Smooth muscle cell (in vitro differentiated cells): Measurements from ENCODE around the gene MYO15A. TPM values are rescaled to one million over a fixed set of nuclear protein-coding genes. Genes with fewer than 3 reads are reported as not detected.
A peak's percentile ranks its signal among the peaks of the same experiment; 100 is the strongest.

Experiments used
- DNase-seq: peaks from one replicate; lab custom pipeline; 2025; ENCODE audit not compliant: unreplicated experiment; lab: John Stamatoyannopoulos, UW
- H2AFZ ChIP-seq: fragments of 200-600 bp; sonication (generic); 2 replicates; pipeline ENCODE4 v1.6.0; 2016; ENCODE audit warnings: antibody characterized with exemption, low read depth, mild to moderate bottlenecking
- H3F3A ChIP-seq: fragments of 200-600 bp; sonication (generic); 2 replicates; pipeline ENCODE4 v1.6.0; 2017; ENCODE audit warnings: antibody characterized with exemption, low read depth
- H3K27ac ChIP-seq: fragments of 200-600 bp; sonication (generic); 2 replicates; pipeline ENCODE4 v1.5.1; 2016; ENCODE audit warnings: low read depth, mild to moderate bottlenecking
- H3K27me3 ChIP-seq: fragments of 200-600 bp; sonication (generic); 2 replicates; pipeline ENCODE4 v1.6.1; 2016; ENCODE audit warnings: low read depth, mild to moderate bottlenecking
- H3K36me3 ChIP-seq: fragments of 200-600 bp; sonication (generic); 2 replicates; pipeline ENCODE4 v1.5.1; 2016; ENCODE audit warnings: low read depth
- H3K4me1 ChIP-seq: fragments of 200-600 bp; sonication (generic); 2 replicates; pipeline ENCODE4 v1.5.1; 2016; ENCODE audit warnings: low read depth
- H3K4me2 ChIP-seq: fragments of 200-600 bp; sonication (generic); 2 replicates; pipeline ENCODE4 v1.6.0; 2016; ENCODE audit warnings: mild to moderate bottlenecking
- H3K4me3 ChIP-seq: fragments of 200-600 bp; sonication (generic); 2 replicates; pipeline ENCODE4 v1.5.1; 2016; ENCODE audit warnings: mild to moderate bottlenecking
- H3K79me2 ChIP-seq: fragments of 200-600 bp; sonication (generic); 2 replicates; pipeline ENCODE4 v1.6.0; 2016; ENCODE audit warnings: low read depth, mild to moderate bottlenecking
- H3K9ac ChIP-seq: fragments of 200-600 bp; sonication (generic); 2 replicates; pipeline ENCODE4 v1.6.0; 2016; ENCODE audit warnings: low read depth
- H3K9me3 ChIP-seq: fragments of 200-600 bp; sonication (generic); replicated peaks from 2 replicates; pipeline ENCODE4 v1.5.1; 2016; ENCODE audit warnings: low read depth
- H4K20me1 ChIP-seq: fragments of 200-600 bp; sonication (generic); 2 replicates; pipeline ENCODE4 v1.6.0; 2016; ENCODE audit warnings: low read depth
- CTCF ChIP-seq: fragments of 200-600 bp; sonication (generic); IDR thresholded peaks from 2 replicates; pipeline ENCODE4 v1.5.1; 2017; ENCODE audit warnings: borderline replicate concordance, mild to moderate bottlenecking, antibody characterized with exemption; ENCODE audit not compliant: insufficient read depth, poor library complexity, severe bottlenecking
- WGBS: methylation state at CpG from one replicate; pipeline ENCODE4 v1.1.7; 2016; ENCODE audit warnings: low lambda C conversion rate; 5-methylcytosine and 5-hydroxymethylcytosine counted together
- polyA plus RNA-seq: library from polyadenylated mRNA; unstranded; fragments of >200 nt; fragmentation: Nextera tagmentation; extraction: Ambion mirVana; gene quantifications from 2 replicates; pipeline ENCODE4 v1.2.1, GENCODE V29; 2016
- total RNA-seq: library from RNA; depleted of rRNA; stranded (reverse); fragments of >200 nt; gene quantifications from 2 replicates; pipeline ENCODE4 v1.2.3, GENCODE V29; 2014

The MYO15A gene
- total and polyA plus RNA-seq, 2 experiments from 2014 or later, result 2.0 to 3.6 TPM

- peaks cover 11% of the 10 kb centered on the region for H3K79me2 ChIP-seq
- peaks cover 22% of the 10 kb centered on the region for H3K4me1 ChIP-seq
- H3K27ac ChIP-seq, result peak overlapping the region; percentile 63
- no peak overlapping the region for H3K9ac ChIP-seq
- H3F3A ChIP-seq, result peaks cover 5% of the 10 kb centered on the region
- TF ChIP-seq CTCF, result no peak
- no peaks in the 10 kb centered on the region for H3K9me3 ChIP-seq
- H2AFZ ChIP-seq, result no peak overlapping the region
- H4K20me1 ChIP-seq, result peaks cover 7% of the 10 kb centered on the region
- peak overlapping the region; percentile 45 for H3K4me2 ChIP-seq
- no peaks in the 10 kb centered on the region for H3K36me3 ChIP-seq
- H3K4me3 ChIP-seq, result no peak overlapping the region
- 66% methylated on average over 7 of the region's 7 CpGs for WGBS
- no peak for DNase-seq
- no peaks in the 10 kb centered on the region for H3K27me3 ChIP-seq
Observed at GRCh38 chr17:18179804-18180203, 71.2 kb downstream of the MYO15A start.

GRCh38 chr17:18181358-18181757 is 72.8 kb downstream of the MYO15A start:
- H3K9ac ChIP-seq, result no peak overlapping the region
- no peak for DNase-seq
- peaks cover 23% of the 10 kb centered on the region for H4K20me1 ChIP-seq
- H3F3A ChIP-seq, result peaks cover 18% of the 10 kb centered on the region
- no peak overlapping the region for H3K4me2 ChIP-seq
- 90% methylated on average over 5 of the region's 5 CpGs for WGBS
- H3K4me1 ChIP-seq, result peaks cover 35% of the 10 kb centered on the region
- H3K79me2 ChIP-seq, result peaks cover 27% of the 10 kb centered on the region
- no peak overlapping the region for H3K4me3 ChIP-seq
- H3K27me3 ChIP-seq, result no peaks in the 10 kb centered on the region
- no peaks in the 10 kb centered on the region for H3K9me3 ChIP-seq
- peak overlapping the region; percentile 97 for H3K27ac ChIP-seq
- no peak for TF ChIP-seq CTCF
- no peak overlapping the region for H2AFZ ChIP-seq
- no peaks in the 10 kb centered on the region for H3K36me3 ChIP-seq

- Histone ChIP-seq H3K9me3 (no peaks in the 10 kb centered on the region), H3K9ac (peak overlapping the region; percentile 99), H3K36me3 (no peaks in the 10 kb centered on the region), H3K79me2 (peaks cover 36% of the 10 kb centered on the region), H2AFZ (peak overlapping the region; percentile 79), H3F3A (peaks cover 25% of the 10 kb centered on the region), H4K20me1 (peaks cover 33% of the 10 kb centered on the region), H3K4me3 (peak overlapping the region; percentile 79), H3K4me2 (peak overlapping the region; percentile 82), H3K27ac (peak overlapping the region; percentile 97), H3K27me3 (no peaks in the 10 kb centered on the region), H3K4me1 (peaks cover 45% of the 10 kb centered on the region)
- no peak for DNase-seq
- 39% methylated on average over 28 of the region's 28 CpGs for WGBS
- no peak for TF ChIP-seq CTCF
Observed at GRCh38 chr17:18182110-18182977, 73.8 kb downstream of the MYO15A start.

GRCh38 chr17:18182978-18183333 is 74.4 kb downstream of the MYO15A start:
- TF ChIP-seq CTCF, result no peak
- Histone ChIP-seq H2AFZ (peak overlapping the region; percentile 79), H3K27ac (peak overlapping the region; percentile 97), H3K9me3 (no peaks in the 10 kb centered on the region), H4K20me1 (peaks cover 39% of the 10 kb centered on the region), H3K27me3 (no peaks in the 10 kb centered on the region), H3K4me3 (peak overlapping the region; percentile 79), H3K9ac (peak overlapping the region; percentile 99), H3F3A (peaks cover 31% of the 10 kb centered on the region), H3K4me2 (peak overlapping the region; percentile 82), H3K79me2 (peaks cover 43% of the 10 kb centered on the region), H3K4me1 (peaks cover 51% of the 10 kb centered on the region), H3K36me3 (no peaks in the 10 kb centered on the region)
- under 1% methylated on average over 33 of the region's 33 CpGs for WGBS
- peak; percentile 90 for DNase-seq
